ENCODE results near the gene DOCK4.

- TF ChIP-seq POLR2A (IDR thresholded peaks at IDR 0.05): no peak
- TF ChIP-seq, protein P1, sequence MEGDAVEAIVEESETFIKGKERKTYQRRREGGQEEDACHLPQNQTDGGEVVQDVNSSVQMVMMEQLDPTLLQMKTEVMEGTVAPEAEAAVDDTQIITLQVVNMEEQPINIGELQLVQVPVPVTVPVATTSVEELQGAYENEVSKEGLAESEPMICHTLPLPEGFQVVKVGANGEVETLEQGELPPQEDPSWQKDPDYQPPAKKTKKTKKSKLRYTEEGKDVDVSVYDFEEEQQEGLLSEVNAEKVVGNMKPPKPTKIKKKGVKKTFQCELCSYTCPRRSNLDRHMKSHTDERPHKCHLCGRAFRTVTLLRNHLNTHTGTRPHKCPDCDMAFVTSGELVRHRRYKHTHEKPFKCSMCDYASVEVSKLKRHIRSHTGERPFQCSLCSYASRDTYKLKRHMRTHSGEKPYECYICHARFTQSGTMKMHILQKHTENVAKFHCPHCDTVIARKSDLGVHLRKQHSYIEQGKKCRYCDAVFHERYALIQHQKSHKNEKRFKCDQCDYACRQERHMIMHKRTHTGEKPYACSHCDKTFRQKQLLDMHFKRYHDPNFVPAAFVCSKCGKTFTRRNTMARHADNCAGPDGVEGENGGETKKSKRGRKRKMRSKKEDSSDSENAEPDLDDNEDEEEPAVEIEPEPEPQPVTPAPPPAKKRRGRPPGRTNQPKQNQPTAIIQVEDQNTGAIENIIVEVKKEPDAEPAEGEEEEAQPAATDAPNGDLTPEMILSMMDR (IDR thresholded peaks at IDR 0.05): no peak
These were observed 32.0 kb downstream of the DOCK4 start for GRCh38 chr7:112174192-112174591.
